ENCODE results near the gene MX2. TPM values are rescaled to one million over a fixed set of nuclear protein-coding genes. Genes with fewer than 3 reads are reported as not detected.

Gene MX2
- total and polyA plus RNA-seq, 4 donors: 4.2 to 33.4 (median 9.3) TPM

DNA sequence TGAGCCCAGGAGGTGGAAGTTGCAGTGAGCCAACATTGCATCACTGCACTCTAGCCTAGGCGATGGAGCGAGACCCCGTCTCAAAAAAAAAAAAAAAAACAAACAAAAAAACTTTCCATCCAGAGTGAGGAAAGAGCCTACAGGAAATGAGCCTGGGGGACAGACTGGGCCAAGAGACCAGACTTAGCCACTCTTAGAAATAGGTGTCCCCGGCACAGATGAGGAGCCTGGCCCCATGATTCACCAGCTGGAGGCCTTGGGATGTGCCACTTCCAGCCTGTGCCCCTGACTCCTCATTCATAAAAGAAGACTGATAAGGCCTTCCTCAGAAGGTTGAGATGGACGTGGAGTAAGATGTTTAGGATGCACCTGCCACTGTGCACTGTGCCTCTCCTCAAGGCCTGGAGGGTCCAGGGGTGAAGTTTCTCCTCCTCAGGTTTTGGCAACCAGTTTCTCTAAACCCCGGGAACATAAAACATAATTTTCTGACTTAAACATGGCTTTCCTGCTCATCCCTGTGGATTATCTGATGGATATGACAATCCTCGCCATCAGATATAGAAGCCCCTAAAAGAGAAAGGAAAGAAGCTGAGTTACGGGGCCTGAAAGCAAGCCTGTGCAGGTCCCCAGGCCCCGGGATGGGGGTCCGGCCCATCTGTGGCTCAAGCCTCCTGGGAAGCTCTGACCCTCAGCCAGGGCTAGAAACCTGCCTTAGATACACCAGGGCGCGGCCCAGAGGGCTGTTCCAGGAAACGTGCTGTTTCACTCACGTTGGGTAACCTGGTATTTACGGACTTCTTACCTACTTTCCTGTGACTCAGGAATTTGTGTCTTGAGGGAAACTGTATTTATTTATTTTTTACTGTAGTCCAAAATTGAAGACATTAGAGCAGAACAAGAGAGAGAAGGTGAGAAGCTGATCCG is 90.2 kb downstream of the MX2 start:
- no peak for DNase-seq
- no peaks in the 10 kb centered on the region for H3K27me3 ChIP-seq (ENCODE audit: control insufficient read depth in 3 of 3, insufficient read depth in 3 of 3, low read length in 2 of 3)
- H3K36me3 ChIP-seq (ENCODE audit: control insufficient read depth in 4 of 4, insufficient read depth in 4 of 4, low read length in 4 of 4): peaks cover 0 to 37% (median 6%) of the 10 kb centered on the region in 4 donors
- H3K9ac ChIP-seq (ENCODE audit: insufficient read depth in 1 of 2, low read length in 2 of 2): no peak overlapping the region
- no peaks in the 10 kb centered on the region for H3K9me3 ChIP-seq (ENCODE audit: control insufficient read depth in 4 of 4, insufficient read depth in 3 of 4, low read length in 3 of 4)
- no peaks in the 10 kb centered on the region for H3K4me1 ChIP-seq (ENCODE audit: control insufficient read depth in 5 of 5, insufficient read depth in 5 of 5, low read length in 5 of 5)
- TF ChIP-seq, protein P1, sequence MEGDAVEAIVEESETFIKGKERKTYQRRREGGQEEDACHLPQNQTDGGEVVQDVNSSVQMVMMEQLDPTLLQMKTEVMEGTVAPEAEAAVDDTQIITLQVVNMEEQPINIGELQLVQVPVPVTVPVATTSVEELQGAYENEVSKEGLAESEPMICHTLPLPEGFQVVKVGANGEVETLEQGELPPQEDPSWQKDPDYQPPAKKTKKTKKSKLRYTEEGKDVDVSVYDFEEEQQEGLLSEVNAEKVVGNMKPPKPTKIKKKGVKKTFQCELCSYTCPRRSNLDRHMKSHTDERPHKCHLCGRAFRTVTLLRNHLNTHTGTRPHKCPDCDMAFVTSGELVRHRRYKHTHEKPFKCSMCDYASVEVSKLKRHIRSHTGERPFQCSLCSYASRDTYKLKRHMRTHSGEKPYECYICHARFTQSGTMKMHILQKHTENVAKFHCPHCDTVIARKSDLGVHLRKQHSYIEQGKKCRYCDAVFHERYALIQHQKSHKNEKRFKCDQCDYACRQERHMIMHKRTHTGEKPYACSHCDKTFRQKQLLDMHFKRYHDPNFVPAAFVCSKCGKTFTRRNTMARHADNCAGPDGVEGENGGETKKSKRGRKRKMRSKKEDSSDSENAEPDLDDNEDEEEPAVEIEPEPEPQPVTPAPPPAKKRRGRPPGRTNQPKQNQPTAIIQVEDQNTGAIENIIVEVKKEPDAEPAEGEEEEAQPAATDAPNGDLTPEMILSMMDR (IDR thresholded peaks at IDR 0.05; ENCODE audit: control extremely low read depth, extremely low read depth): no peak
- no peak for ATAC-seq (ENCODE audit: insufficient read depth, low FRiP score)
- no peak overlapping the region for H3K4me3 ChIP-seq
- H3K27ac ChIP-seq (ENCODE audit: low read depth in 1 of 2, low read length in 1 of 2): no peak overlapping the region
- WGBS, 2 donors: 80 to 81% methylated on average over 16 of the region's 16 CpGs

DNA sequence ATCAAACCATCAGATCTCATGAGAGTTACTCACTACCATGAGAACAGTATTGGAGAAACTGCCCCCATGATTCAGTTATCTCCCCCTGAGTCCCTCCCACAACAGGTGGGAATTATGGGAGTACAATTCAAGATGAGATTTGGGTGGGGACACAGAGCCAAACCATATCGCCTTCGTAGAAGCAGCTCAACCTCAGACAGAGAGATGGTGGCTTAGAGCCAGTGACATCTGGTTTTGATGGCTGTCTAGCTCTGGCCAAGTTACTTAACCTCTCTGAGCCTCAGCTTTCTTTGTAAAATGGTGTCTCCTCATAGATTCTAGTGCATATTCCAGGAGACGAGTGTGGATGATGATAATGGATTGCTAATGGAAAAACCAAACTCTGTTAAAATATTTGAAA is 91.4 kb downstream of the MX2 start:
- DNase-seq: no peak
- 89 to 96% methylated on average over 3 of the region's 3 CpGs for WGBS, 2 donors
- H3K4me1 ChIP-seq (ENCODE audit: control insufficient read depth in 5 of 5, insufficient read depth in 5 of 5, low read length in 5 of 5): no peaks in the 10 kb centered on the region
- H3K9me3 ChIP-seq (ENCODE audit: control insufficient read depth in 4 of 4, insufficient read depth in 3 of 4, low read length in 3 of 4): no peaks in the 10 kb centered on the region
- no peak overlapping the region for H3K4me3 ChIP-seq
- H3K27ac ChIP-seq (ENCODE audit: low read depth in 1 of 2, low read length in 1 of 2): no peak overlapping the region
- no peak for ATAC-seq (ENCODE audit: insufficient read depth, low FRiP score)
- H3K36me3 ChIP-seq (ENCODE audit: control insufficient read depth in 4 of 4, insufficient read depth in 4 of 4, low read length in 4 of 4): peaks cover 0 to 34% (median 6%) of the 10 kb centered on the region in 4 donors
- H3K27me3 ChIP-seq (ENCODE audit: control insufficient read depth in 3 of 3, insufficient read depth in 3 of 3, low read length in 2 of 3): no peaks in the 10 kb centered on the region
- no peak overlapping the region for H3K9ac ChIP-seq (ENCODE audit: insufficient read depth in 1 of 2, low read length in 2 of 2)
- TF ChIP-seq, protein P1 (IDR thresholded peaks at IDR 0.05; ENCODE audit: control extremely low read depth, extremely low read depth): no peak

- WGBS, 2 donors: 61 to 75% methylated on average over 3 of the region's 3 CpGs
- H3K36me3 ChIP-seq (ENCODE audit: control insufficient read depth in 4 of 4, insufficient read depth in 4 of 4, low read length in 4 of 4): peaks cover 0 to 40% (median 6%) of the 10 kb centered on the region in 4 donors
- H3K4me1 ChIP-seq (ENCODE audit: control insufficient read depth in 5 of 5, insufficient read depth in 5 of 5, low read length in 5 of 5): no peaks in the 10 kb centered on the region
- no peak for ATAC-seq (ENCODE audit: insufficient read depth, low FRiP score)
- no peaks in the 10 kb centered on the region for H3K9me3 ChIP-seq (ENCODE audit: control insufficient read depth in 4 of 4, insufficient read depth in 3 of 4, low read length in 3 of 4)
- H3K27ac ChIP-seq (ENCODE audit: low read depth in 1 of 2, low read length in 1 of 2): no peak overlapping the region
- TF ChIP-seq, protein P1 (IDR thresholded peaks at IDR 0.05; ENCODE audit: control extremely low read depth, extremely low read depth): no peak
- no peak overlapping the region for H3K9ac ChIP-seq (ENCODE audit: insufficient read depth in 1 of 2, low read length in 2 of 2)
- no peak for DNase-seq
- no peak overlapping the region for H3K4me3 ChIP-seq
- no peaks in the 10 kb centered on the region for H3K27me3 ChIP-seq (ENCODE audit: control insufficient read depth in 3 of 3, insufficient read depth in 3 of 3, low read length in 2 of 3)
Measured at GRCh38 chr21:41453761-41454160, 91.9 kb downstream of the MX2 start.

Data from lung (tissue), 12 donors.